A549 (cell line): ENCODE measurements around the gene DIAPH2. TPM values are rescaled to one million over a fixed set of nuclear protein-coding genes. Genes with fewer than 3 reads are reported as not detected.

ENCODE experiments used
- ATAC-seq, 2 experiments: fragments of 200-7000 bp in 1 of 2; fragments of >200 bp in 1 of 2; cut with Nextera tagmentation in 1 of 2; cut with Tn5 transposase in 1 of 2; 3 replicates each; pipeline versions ENCODE4 v1.8.0 to v1.9.1; 2018 to 2020; ENCODE audit warnings: mild to moderate bottlenecking in 1 of 2, moderate library complexity in 1 of 2
- CTCF ChIA-PET: fragments of 300-600 bp; sonication (Branson Sonifier 250); formaldehyde crosslinking; extraction: SDS; loops from one replicate; lab custom pipeline; 2021; ENCODE audit warnings: antibody characterized with exemption, inconsistent platforms; lab: Yijun Ruan, JAX
- POLR2A ChIA-PET: fragments of 350-600 bp; formaldehyde crosslinking; extraction: SDS; loops from one replicate; lab custom pipeline; 2021; ENCODE audit warnings: antibody characterized with exemption, inconsistent platforms; lab: Yijun Ruan, JAX
- DNase-seq, 2 experiments: peaks; one replicate each; pipeline versions ENCODE4 v3.0.0 to v3.0.0-alpha.2; 2011 to 2016; ENCODE audit warnings: low read depth in 1 of 2, low spot score in 1 of 2
- FAIRE-seq: peaks from 2 replicates; lab custom pipeline; 2011; peaks lifted over from hg19 to GRCh38; lab: Jason Lieb, UNC
- H3K27ac ChIP-seq, 2 experiments: fragments of >200 bp; sonication (Bioruptor Twin); formaldehyde crosslinking; 3 replicates each; pipeline ENCODE4 v1.5.1; 2016 to 2017
- H3K4me1 ChIP-seq: fragments of >200 bp; sonication (Bioruptor Twin); formaldehyde crosslinking; 3 replicates; pipeline ENCODE4 v1.6.1; 2016
- H3K4me2 ChIP-seq: fragments of >200 bp; sonication (Bioruptor Twin); formaldehyde crosslinking; 3 replicates; pipeline ENCODE4 v1.6.1; 2016
- H3K4me3 ChIP-seq: fragments of >200 bp; sonication (Bioruptor Twin); formaldehyde crosslinking; 3 replicates; pipeline ENCODE4 v1.5.1; 2016
- H3K9me3 ChIP-seq: fragments of >200 bp; sonication (Bioruptor Twin); formaldehyde crosslinking; 3 replicates; pipeline ENCODE4 v1.6.1; 2016
- CBX8 ChIP-seq: fragments of 200-600 bp; sonication (generic); IDR thresholded peaks from 2 replicates; pipeline ENCODE4 v1.6.1; 2016
- CHD2 ChIP-seq: fragments of 150-350 bp; IDR thresholded peaks from 2 replicates; pipeline ENCODE4 v1.6.1; 2014; ENCODE audit warnings: low read length; ENCODE audit not compliant: partially characterized antibody
- ELK1 ChIP-seq: fragments of 150-350 bp; IDR thresholded peaks from 2 replicates; pipeline ENCODE4 v1.6.1; 2014; ENCODE audit warnings: low read depth, mild to moderate bottlenecking, low read length
- FOSB ChIP-seq: fragments of 250-450 bp; sonication (Bioruptor Pico); IDR thresholded peaks from 2 replicates; pipeline ENCODE4 v1.5.0; 2020; ENCODE audit warnings: mild to moderate bottlenecking, moderate library complexity
- FOSL2 ChIP-seq, 2 experiments: fragments of 450-650 bp in 1 of 2; fragments of >200 bp in 1 of 2; sonication (Bioruptor Twin) in 1 of 2; formaldehyde crosslinking; IDR thresholded peaks; 2 replicates each; pipeline versions ENCODE4 v1.5.0 to v1.6.1; 2016 to 2020; ENCODE audit warnings: mild to moderate bottlenecking in 1 of 2, moderate library complexity in 1 of 2
- FOXS1 ChIP-seq: fragments of 250-450 bp; sonication (Bioruptor Pico); IDR thresholded peaks from 2 replicates; pipeline ENCODE4 v1.5.0; 2020; ENCODE audit warnings: mild to moderate bottlenecking, moderate library complexity
- HES2 ChIP-seq: fragments of >200 bp; sonication (Bioruptor Twin); formaldehyde crosslinking; IDR thresholded peaks from 2 replicates; pipeline ENCODE4 v1.6.1; 2016
- HEYL ChIP-seq: fragments of 250-450 bp; sonication (Bioruptor Pico); IDR thresholded peaks from 2 replicates; pipeline ENCODE4 v1.8.0; 2021; ENCODE audit warnings: mild to moderate bottlenecking, moderate library complexity
- HMGXB4 ChIP-seq: fragments of 250-450 bp; sonication (Bioruptor Pico); IDR thresholded peaks from 2 replicates; pipeline ENCODE4 v1.5.0; 2021; ENCODE audit warnings: mild to moderate bottlenecking, moderate library complexity, borderline replicate concordance
- HOXB13 ChIP-seq: fragments of 250-450 bp; sonication (Bioruptor Pico); IDR thresholded peaks from 2 replicates; pipeline ENCODE4 v1.5.0; 2020; ENCODE audit warnings: low read depth, mild to moderate bottlenecking, moderate library complexity
- HOXB5 ChIP-seq: fragments of 250-450 bp; sonication (Bioruptor Pico); IDR thresholded peaks from 2 replicates; pipeline ENCODE4 v1.5.0; 2020; ENCODE audit warnings: mild to moderate bottlenecking, moderate library complexity
- JUNB ChIP-seq: fragments of >200 bp; sonication (Bioruptor Twin); formaldehyde crosslinking; IDR thresholded peaks from 2 replicates; pipeline ENCODE4 v1.6.1; 2016
- KDM1A ChIP-seq: fragments of 200-600 bp; sonication (generic); IDR thresholded peaks from 2 replicates; pipeline ENCODE4 v1.6.1; 2016; ENCODE audit warnings: low read depth, mild to moderate bottlenecking
- MAFK ChIP-seq: fragments of 450-650 bp; IDR thresholded peaks from 2 replicates; pipeline ENCODE4 v1.6.1; 2014; ENCODE audit not compliant: partially characterized antibody
- NR3C1 ChIP-seq: fragments of >200 bp; sonication (Bioruptor Twin); formaldehyde crosslinking; IDR thresholded peaks from 3 replicates; pipeline ENCODE4 v1.6.1; 2017
- PBX3 ChIP-seq: IDR thresholded peaks from 2 replicates; pipeline ENCODE4 v1.6.1; 2012
- RARB ChIP-seq: fragments of 250-450 bp; sonication (Bioruptor Pico); IDR thresholded peaks from 2 replicates; pipeline ENCODE4 v1.8.0; 2021; ENCODE audit warnings: mild to moderate bottlenecking, moderate library complexity
- RCOR1 ChIP-seq: fragments of 150-350 bp; IDR thresholded peaks from 2 replicates; pipeline ENCODE4 v1.6.1; 2014; ENCODE audit warnings: antibody characterized with exemption, low read length, low read depth
- SREBF2 ChIP-seq: fragments of 450-650 bp; IDR thresholded peaks from 2 replicates; pipeline ENCODE4 v1.6.1; 2014; ENCODE audit warnings: mild to moderate bottlenecking, moderate library complexity
- TFCP2L1 ChIP-seq: fragments of 250-450 bp; sonication (Bioruptor Pico); IDR thresholded peaks from 2 replicates; pipeline ENCODE4 v1.5.0; 2021; ENCODE audit warnings: mild to moderate bottlenecking
- USF2 ChIP-seq: fragments of 450-650 bp; IDR thresholded peaks from 2 replicates; pipeline ENCODE4 v1.6.1; 2014; ENCODE audit warnings: antibody characterized with exemption
- WGBS: methylation state at CpG from one replicate; pipeline ENCODE4 v1.1.6; 2017; ENCODE audit errors: missing lambda C conversion rate; 5-methylcytosine and 5-hydroxymethylcytosine counted together
- polyA plus RNA-seq, 4 experiments: library from polyadenylated mRNA; depleted of rRNA in 3 of 4; stranded (reverse); fragments of >200 nt; fragmentation: RNase III in 1 of 4; extraction: RNeasy Plus Mini Kit Qiagen cat#74134 plus additional on column Dnase treatment in 1 of 4; gene quantifications; 2 replicates in 3 of 4; 3 replicates in 1 of 4; pipeline ENCODE4 v1.2.3, GENCODE V29; 2011 to 2017

Gene DIAPH2
- polyA plus RNA-seq, 2 of the 4 experiments (the other 2 are of a cell fraction): 3.7 to 10.0 TPM

GRCh38 chrX:97384685-97385084 is 700.0 kb downstream of the DIAPH2 start:
- TF ChIP-seq ELK1 (no peak), NR3C1 (no peak), FOSL2 (IDR thresholded peaks at IDR 0.05) (no peak), FOSL2 (CRISPR knock-in tag; IDR thresholded peaks at IDR 0.05) (no peak), HES2 (no peak), CBX8 (no peak), JUNB (no peak), CHD2 (no peak), FOXS1 (no peak), KDM1A (no peak), PBX3 (no peak), RCOR1 (no peak), HOXB13 (CRISPR knock-in tag) (no peak)
- TF ChIP-seq, all 56 proteins: peak for 0
- no peak for FAIRE-seq
- Histone ChIP-seq H3K4me2 (no peak overlapping the region), H3K4me3 (no peak overlapping the region), H3K4me1 (peaks cover 15% of the 10 kb centered on the region), H3K9me3 (no peaks in the 10 kb centered on the region), H3K27ac (no peak overlapping the region)
- ATAC-seq: no peak
- CTCF ChIA-PET: no interaction called here
- POLR2A ChIA-PET: no interaction called here
- 93% methylated on average over 3 of the region's 3 CpGs for WGBS
- DNase-seq: no peak

- ChIA-PET CTCF (no interaction called here), POLR2A (no interaction called here)
- H3K4me1 ChIP-seq: peaks cover 25% of the 10 kb centered on the region
- H3K4me2 ChIP-seq: no peak overlapping the region
- TF ChIP-seq ELK1 (no peak), PBX3 (no peak), SREBF2 (no peak), HEYL (CRISPR knock-in tag) (no peak), FOSB (CRISPR knock-in tag) (no peak), JUNB (no peak), USF2 (no peak), HOXB5 (CRISPR knock-in tag) (no peak), RARB (CRISPR knock-in tag) (no peak), HES2 (no peak), MAFK (no peak), HMGXB4 (CRISPR knock-in tag) (no peak), TFCP2L1 (CRISPR knock-in tag) (no peak)
- peak overlapping the region in 1 of 2 experiments; percentile 44; a peak in 2 of 6 replicates for H3K27ac ChIP-seq
- no peak for ATAC-seq
- DNase-seq: no peak
- H3K4me3 ChIP-seq: no peak overlapping the region
- FAIRE-seq: peak; percentile 7
- no peaks in the 10 kb centered on the region for H3K9me3 ChIP-seq
These were observed 702.4 kb downstream of the DIAPH2 start for GRCh38 chrX:97387004-97387403.
